NCI-H446 treated with DMSO at 0.1 percent for 48 hours (cell line): ENCODE data around the gene PLK3.
"Not testable (repeated sequence)": the region's sequence is repeated elsewhere in the genome, so short reads cannot be mapped to it uniquely, and the experiment has no call there.

Experiments
- DNase-seq: peaks from one replicate; lab custom pipeline; 2025; lab: John Stamatoyannopoulos, UW

Gene PLK3

GRCh38 chr1:44828003-44828651 lies 27.9 kb downstream of the PLK3 start:
- DNase-seq, result no peak

DNA sequence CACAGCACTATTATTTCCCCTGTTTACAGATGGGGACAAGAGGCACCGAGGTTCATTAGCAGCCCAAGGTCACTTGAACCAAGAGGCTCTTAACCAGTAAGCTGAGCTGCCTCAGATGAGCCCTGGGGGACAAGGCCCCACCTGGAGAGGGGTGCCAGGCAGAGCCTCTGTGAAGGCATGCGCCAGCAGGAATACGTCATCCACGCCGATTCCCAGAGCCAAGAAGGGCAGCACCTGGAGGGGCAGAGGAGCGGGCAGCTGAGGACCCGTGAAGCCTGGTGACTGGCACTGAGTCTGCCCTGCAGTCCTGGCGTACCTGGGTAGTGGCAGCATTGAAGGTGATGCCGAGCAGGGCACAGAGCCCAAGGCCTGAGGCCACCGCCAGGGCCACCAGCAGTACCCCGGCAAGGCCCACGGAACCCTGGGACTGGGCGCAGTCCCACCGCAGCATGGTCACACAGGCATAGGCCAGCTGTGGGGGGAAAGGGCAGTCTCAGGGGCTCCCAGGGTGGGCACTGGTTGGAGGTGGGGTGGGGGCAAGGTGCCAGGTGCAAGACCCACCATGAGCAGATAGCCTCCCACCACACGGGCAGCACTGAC lies 28.8 kb downstream of the PLK3 start:
- no peak for DNase-seq

DNA sequence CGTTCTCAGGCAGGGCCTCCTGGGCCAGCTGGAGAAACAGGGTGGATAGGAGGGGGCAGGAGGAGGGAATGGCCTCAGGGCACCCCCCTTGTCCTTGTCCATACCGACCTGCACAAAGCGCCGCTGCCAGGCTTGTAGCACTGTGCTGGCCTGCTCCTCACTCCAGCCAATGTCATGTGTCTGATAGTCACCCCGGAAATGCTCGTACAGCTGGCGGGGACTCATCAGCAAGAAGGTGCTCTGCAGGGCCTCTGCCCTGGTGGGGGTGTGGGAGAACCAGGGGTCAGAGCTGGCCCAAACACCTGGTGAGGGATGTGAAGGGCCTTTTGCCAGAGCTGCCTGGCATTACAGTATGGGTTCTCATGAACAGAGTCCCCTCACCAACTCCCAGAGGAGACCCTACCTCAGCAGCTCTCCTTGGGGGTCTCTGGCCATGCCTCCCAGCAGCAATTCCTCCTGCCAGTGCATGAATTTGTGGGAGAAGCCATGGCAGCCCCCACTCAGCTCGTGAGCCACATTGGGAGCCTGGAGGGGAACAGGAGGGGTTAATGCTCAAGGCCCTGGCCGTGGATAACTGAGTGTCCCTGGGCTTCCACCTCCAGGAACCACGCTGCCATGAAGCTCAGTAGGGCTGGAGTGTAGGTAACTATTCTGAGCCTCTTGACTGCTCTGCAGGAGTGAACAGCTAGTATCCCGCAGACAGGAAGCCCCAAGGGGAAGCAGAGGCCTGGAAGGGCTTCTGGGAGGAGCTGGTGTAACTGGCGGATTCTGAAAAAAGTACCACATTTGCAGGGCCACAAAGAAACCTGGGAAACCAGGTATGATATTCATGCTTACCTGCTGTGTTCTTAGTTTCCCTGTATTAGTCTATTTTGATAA lies 29.6 kb downstream of the PLK3 start:
- no peak for DNase-seq

- DNase-seq, result no peak
Measured at GRCh38 chr1:44830900-44831304, 30.7 kb downstream of the PLK3 start.

GRCh38 chr1:44831516-44831915 lies 31.3 kb downstream of the PLK3 start:
- no peak for DNase-seq

- DNase-seq, result no peak
Measured at GRCh38 chr1:44832056-44832705, 32.0 kb downstream of the PLK3 start.

GRCh38 chr1:44834328-44834727 lies 34.2 kb downstream of the PLK3 start:
- no peak for DNase-seq

GRCh38 chr1:44835738-44836675 lies 35.8 kb downstream of the PLK3 start:
- peak; percentile 50 for DNase-seq

DNA sequence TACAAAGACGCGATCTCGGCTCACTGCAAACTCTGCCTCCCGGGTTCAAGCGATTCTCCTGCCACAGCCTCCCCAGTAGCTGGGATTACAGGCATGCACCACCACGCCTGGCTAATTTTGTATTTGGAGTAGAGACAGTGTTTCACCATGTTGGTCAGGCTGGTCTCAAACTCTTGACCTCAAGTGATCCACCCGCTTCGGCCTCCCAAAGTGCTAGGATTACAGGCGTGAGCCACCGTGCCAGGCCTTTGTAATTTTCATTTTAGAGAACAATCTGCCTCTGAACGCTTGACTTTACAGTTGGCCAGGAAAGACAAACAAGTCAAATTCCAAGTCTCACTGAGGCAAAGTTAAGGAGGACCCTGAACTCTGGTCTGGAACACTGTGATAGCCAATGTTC lies 38.1 kb downstream of the PLK3 start:
- DNase-seq, result not testable (repeated sequence)

DNA sequence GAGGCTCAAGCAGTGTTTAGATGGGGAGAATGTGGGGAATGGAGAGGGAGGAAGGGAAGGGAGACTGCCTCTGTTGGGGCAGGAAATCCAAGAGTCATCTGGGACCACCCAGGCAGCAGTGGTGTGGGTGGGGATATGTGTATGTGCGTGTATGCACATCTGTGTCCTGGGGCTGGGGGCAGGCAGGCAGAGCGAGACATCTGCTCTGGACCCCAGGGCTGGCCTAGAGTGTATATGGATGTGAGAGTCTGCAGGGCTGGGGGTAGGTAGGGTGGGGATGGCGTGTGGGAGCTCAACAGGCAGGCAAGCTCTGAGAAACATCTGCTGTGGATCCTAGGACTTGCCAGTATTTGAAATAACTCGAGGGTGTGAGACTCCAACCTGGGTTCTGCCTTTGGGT lies 39.4 kb downstream of the PLK3 start:
- no peak for DNase-seq

DNA sequence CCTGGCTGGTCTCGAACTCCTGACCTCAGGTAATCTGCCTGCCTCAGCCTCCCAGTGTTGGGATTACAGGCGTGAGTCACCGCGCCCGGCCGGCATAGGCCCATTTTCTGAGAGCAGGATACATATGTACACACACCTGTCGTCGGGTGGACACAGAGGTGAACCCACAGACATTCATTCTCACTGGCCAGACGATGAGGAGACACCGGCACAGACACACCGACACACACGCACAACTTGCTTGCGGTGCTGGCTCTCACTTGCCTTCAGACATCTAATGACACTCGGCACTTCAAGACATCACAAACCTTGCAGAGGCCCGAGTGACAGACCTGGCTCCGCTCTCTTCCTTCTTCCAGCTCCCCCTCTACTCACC lies 42.3 kb downstream of the PLK3 start:
- no peak for DNase-seq

DNA sequence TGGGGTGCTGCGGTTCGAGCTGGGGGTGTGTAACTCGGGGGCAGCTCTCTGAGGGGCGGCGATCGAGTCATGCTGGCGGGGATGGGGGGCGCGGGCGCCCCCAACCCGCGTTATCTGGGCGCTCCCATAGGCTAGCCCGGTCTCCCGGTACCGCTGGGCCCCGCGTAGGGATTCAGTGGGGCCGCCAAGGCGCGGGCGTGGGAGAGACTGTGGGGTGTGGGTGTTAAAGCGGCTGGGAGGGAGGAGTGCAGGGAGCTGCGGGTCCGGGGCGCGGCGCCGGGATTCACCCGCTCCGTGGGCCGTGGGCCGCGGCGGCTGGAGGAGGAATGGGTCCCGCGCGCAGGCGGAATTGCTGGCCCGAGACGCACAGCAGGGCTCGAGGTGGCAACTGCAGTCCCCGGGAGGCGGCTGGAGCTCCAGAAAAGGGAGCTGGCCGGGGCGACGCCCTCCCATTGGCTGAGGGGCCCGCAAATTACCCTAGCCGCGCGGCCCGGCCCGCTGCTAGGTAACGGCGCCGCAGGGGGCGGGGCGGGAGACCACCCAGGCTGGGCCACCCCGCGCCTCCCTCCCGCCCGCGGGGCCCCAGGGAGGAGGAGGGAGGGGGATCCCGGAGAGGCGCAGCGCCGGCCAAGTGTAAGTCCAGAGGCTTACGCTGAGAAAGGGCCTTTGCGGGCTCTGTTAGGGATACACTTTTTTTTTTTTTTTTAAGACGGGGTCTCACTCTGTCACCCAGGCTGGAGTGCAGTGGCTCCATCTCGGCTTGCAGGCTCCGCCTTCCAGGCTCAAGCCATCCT lies 42.9 kb downstream of the PLK3 start, which contains the start of gene PTCH2:
TSS of gene PTCH2 (minus strand) at position 392 of the 794 bp plus-strand sequence. CDS start at position 71, 321 bp downstream.
- no peak for DNase-seq

DNA sequence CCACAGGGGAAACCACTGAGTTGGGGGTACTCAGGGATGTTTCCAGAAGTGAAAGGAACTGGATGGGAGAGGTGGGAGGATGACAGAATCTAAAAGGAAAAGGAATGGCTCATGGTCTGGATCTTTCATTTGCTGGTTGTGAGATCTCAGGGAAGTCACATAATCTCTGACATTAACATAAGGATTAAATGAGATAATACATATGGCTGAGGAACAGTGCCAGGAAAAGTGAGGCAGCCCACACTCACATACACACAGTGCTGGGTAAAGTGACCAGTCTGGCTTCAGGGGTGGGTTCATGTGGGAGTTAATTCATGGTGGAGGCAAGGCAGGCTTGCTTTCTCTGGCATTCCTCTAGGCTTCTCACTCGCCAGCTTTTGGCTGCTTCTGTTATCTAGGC lies 46.8 kb downstream of the PLK3 start:
- DNase-seq, result no peak

DNA sequence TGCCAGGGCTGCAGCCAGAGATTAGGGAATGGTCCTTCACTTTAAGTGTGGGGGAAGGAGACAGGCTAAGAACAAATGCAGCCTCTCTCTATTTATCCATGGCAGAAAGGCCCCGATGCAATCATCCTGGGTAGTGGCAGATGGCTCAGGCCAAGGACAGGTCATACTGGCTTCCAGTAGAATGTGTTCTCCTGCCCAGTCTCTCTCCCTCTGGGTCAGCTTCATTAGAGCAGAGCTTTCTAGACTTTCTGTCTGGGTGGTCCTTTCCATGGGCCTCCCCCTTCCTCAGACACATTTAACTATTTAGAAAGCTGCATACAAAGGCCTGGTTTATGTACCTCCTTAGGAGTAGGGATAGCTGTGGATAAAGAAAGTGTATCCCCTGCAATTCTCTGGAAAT lies 47.7 kb downstream of the PLK3 start:
- DNase-seq, result no peak

GRCh38 chr1:44848456-44849181 lies 48.4 kb downstream of the PLK3 start:
- DNase-seq, result no peak

GRCh38 chr1:44849575-44850132 lies 49.5 kb downstream of the PLK3 start:
- no peak for DNase-seq

- no peak for DNase-seq
Measured at GRCh38 chr1:44851308-44851707, 51.1 kb downstream of the PLK3 start.

- DNase-seq, result no peak
Measured at GRCh38 chr1:44853201-44853600, 53.0 kb downstream of the PLK3 start.

GRCh38 chr1:44854970-44855369 lies 54.8 kb downstream of the PLK3 start:
- no peak for DNase-seq
